HG03520 (cell line): Measurements from ENCODE around the gene WNK2.

Experiments used
- ATAC-seq: cut with Tn5 transposase; IDR thresholded peaks from one replicate; pipeline ENCODE4 v1.9.1; 2021; ENCODE audit warnings: mild to moderate bottlenecking, moderate library complexity; ENCODE audit not compliant: unreplicated experiment

WNK2 gene

DNA sequence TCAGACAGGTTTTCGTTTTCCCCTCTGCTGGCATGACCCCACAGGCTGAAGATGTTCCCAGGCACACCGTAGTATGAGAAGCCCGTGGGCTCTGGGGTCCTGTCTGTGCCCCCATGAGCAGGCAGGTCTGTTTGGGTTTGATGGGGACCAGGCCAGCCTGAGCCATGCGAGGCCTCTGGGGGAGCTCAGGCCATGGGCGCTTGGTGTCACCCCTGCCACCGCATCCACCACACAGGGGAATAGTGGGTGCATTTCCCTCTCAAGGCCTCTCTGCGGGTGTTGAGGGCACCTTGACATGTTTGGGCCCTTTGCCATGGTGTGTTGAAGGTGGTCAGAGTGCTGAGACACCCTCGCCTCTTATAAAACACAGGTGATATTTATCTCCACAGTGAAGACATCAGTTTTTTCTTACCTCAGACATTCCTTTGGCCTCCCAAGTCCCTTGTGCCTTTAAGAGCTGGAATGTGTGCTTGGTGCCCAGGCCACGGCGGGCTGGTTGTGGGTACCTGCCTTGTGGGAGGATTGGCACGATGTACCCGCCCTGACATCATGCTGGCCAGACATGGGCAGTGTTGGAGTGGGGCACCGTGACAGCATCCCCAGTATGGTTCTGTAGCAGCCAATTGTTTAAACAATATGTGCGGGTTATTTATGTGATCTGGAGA is 68.3 kb downstream of the WNK2 start:
- ATAC-seq = no peak

DNA sequence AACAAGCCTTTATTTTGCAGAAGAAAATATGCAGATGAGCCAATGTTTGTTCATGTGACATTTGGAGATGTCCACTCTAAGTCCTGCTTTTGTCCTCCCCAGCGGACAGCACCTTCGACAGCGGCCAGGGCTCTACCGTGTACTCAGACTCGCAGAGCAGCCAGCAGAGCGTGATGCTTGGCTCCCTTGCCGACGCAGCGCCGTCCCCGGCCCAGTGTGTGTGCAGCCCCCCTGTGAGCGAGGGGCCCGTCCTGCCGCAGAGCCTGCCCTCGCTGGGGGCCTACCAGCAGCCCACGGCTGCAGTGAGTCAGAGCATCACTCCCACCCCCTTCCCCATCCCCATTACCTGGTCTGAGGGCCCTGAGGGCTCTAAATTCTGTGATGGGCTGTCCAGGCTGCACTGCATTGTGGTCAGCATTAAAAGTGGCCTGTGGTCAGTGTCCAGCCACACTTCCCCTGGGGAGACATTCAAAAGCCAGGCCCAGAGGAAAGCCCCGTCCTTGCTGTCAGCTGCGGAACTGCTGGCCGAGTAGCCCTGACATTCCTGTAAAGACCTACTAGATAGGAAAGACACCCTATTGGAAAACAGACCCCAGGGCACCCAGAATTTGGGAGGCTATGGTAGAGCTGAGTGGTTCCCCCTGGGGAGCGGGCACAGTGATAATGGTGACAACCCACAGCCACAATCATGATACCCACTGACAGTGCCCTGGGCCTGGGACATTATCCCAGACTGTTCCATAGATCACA is 69.0 kb downstream of the WNK2 start:
- ATAC-seq = no peak

DNA sequence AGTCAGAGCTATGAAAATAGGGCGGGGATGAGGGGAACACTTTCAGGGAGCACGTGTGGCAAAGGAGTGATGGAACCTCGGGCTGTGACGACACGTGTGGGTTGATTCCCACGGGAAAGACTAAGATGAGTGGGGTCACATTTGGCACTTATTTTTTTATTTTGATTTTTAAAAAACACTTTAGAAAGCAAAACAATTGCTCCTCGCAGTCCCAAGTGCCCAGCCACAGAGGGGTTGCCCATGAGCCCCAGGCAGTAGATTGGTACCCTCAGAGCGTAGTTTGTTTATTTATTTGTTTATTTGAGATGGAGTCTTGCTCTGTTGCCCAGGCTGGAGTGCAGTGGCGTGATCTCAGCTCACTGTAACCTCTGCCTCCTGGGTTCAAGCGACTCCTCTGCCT is 69.7 kb downstream of the WNK2 start:
- no peak for ATAC-seq

DNA sequence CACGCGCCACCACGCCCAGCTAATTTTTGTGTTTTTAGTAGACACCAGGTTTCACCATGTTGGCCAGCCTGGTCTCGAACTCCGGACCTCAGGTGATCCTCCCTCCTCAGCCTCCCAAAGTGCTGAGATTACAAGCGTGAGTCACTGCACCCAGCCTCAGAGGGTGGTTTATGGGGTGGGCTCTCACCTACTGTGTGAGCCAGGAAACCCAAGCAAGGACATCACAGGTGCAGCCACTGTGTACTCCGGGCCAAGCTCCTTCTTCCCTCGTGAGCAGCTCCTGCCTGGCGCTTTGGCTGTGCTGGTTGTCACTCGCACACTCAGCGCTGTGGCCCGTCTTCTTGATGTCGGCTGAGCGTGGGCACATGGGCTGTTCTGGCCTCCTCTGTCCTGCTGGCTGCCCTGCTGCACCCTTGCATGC is 70.1 kb downstream of the WNK2 start:
- no peak for ATAC-seq

DNA sequence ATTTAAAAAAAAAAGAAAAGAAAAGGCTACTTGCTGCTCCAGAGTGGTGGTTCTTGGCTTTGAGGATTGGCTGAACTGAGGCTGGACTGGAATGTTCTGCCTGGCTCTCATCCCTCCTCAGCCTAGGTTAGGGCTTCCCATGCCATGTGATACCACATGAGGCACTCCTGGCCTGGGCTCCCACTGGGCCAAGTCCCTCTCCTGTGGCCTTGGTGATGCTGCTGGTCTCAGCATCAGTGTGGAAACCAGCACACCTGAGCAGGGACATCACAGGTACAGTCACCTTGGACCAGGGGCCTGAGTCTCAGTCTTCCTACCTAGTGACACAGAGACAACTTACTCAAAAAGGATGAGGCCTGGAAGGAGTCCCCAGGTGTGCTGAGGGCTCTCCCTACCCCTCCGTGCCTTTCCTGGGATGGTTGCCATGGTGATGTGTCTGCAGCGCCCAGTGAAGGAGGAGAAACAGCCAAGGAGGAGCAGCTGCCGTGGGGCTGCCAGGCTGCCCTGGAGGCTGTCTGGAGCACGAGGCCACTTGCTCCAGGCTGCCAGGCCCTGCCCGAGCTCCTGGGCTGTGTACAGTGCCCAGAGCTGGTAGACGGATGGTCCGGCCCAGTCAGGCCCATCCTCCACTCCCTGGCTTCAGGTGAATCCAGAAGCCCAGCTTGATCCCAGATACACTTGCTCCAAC is 71.0 kb downstream of the WNK2 start:
- no peak for ATAC-seq

DNA sequence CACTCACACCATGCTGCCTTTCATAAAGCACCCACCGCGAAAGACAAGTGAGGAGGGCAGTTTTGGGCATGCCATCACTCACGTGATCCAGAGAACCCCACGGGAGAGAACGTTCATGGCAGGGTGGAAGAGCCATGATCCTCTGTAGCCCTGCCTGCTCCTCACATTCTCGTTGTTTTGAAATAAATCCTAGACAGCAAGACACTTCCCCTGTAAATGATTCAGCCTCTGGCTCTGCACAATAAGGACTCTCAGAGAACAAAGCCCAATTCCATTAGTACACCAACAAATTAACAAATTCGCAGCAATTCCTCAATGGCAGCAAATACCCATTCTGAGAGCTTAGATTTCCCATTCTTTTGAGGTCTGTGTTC is 71.5 kb downstream of the WNK2 start:
- no peak for ATAC-seq

DNA sequence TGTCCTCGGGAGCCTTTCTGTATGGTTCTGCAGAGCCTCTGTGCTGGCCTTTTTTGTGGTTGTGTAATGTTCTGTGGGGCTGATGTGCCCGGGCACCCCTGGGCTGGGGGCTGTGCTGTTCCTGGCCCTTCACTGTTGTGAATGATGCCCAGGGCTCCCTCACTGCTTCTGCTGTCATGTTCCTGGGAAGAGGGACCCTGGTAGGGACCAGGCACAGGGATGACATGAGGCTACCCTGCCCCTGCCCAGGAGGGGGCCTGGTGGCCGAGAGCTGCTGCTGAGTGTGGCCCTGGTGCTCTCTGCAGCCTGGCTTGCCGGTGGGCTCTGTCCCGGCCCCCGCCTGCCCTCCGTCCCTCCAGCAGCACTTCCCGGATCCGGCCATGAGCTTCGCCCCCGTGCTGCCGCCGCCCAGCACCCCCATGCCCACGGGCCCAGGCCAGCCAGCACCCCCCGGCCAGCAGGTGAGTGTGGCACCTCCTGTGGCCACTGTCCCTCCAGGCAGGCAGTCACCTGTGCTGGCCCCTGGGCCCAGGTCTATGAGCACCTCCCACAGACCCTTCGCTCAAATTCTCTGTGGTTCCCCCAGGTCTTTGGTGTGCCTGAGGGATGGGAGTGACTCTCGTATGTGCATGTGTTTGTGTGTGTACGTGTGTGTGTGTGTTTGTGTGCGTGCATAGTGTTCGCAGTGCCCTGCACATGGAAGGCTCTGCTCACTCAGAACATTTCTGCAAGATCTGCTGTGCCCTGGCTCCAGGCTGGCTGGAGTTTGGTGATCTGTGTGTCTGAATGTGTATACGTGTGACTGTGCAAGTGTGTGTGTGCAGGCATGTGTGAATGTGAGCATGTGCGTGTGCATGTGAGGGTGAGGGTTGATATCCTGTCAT is 72.3 kb downstream of the WNK2 start:
- no peak for ATAC-seq

DNA sequence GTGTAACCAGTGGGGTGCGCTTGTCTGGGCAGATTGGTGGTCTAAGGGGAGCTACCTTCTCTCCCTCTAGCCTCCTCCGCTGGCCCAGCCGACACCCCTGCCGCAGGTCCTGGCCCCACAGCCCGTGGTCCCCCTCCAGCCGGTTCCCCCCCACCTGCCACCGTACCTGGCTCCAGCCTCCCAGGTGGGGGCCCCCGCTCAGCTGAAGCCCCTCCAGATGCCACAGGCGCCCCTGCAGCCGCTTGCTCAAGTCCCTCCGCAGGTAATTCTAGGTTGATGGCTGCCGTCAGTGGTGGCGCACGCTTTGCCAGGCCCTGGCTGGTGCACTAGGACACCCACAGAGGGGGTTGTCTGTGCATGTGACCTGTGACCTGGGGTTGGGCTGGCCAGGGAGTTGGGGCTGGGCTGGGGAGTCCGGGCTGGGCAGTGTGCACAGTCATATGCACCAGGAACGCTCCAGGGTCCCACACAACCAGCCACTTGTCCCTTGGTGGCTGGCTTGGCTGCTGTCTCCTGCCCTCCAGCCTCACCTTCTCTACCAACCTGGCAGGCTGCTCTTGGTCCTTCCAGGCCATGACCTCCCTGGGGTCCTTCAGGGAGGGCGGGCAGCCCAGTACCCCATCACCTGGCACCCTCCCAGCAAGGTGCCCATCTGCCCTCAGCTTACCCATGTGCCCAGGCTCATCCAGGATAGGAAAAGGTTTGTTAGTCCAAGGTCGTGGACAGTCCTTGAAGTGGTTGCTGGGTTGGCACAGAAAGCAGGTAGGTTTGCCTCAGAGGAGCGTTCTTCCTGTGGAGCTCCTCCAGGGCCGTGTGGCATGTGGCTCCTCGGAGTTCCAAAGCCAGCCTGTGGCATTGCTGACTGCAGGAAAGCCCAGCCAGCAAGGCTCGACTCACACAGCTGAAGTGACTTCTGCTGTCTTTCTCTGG is 73.2 kb downstream of the WNK2 start:
- no peak for ATAC-seq

DNA sequence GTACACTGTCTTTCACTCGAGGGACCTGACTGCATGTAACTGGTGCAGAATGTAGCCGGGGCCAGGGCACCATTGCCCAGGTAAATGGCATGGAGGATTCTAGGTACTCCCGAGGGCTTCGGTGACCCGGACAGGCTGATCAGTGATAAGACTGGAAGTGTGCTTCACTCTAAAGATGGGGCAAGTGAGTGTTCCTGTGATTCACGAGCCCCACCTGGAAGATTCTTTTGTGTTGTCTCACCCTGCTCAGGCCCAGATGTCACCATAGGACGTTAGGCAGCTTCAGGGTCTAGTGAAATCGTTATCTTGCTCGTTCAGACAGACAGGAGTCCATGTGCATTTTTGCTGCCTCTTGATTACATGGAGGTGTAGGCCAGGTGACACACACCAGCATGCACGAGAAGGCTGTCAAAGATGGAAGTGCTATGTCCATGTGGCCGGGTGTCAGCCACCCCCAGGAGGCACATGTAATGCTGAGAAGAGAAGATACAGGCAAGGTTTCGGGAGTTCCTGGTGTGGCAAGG is 73.9 kb downstream of the WNK2 start:
- ATAC-seq = no peak

DNA sequence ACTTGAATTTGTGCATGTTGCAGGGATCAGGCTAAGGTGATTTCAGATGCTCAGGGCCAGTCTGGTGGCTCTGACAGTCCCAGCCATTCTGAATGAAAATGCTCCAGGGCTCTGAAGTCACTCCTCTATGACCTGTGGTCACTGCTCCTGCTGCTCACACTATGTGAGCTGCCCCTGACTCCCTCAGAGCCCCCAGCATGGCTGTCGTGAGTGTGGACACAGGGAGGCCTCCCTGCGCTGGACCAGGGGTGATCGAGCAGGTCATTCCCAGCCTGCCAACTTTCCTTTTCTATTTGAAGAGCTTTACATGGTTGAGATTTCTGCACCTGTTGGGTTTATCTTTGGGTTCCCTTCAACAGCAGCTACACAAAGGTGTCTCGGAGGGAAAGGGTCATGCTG is 74.5 kb downstream of the WNK2 start:
- no peak for ATAC-seq

DNA sequence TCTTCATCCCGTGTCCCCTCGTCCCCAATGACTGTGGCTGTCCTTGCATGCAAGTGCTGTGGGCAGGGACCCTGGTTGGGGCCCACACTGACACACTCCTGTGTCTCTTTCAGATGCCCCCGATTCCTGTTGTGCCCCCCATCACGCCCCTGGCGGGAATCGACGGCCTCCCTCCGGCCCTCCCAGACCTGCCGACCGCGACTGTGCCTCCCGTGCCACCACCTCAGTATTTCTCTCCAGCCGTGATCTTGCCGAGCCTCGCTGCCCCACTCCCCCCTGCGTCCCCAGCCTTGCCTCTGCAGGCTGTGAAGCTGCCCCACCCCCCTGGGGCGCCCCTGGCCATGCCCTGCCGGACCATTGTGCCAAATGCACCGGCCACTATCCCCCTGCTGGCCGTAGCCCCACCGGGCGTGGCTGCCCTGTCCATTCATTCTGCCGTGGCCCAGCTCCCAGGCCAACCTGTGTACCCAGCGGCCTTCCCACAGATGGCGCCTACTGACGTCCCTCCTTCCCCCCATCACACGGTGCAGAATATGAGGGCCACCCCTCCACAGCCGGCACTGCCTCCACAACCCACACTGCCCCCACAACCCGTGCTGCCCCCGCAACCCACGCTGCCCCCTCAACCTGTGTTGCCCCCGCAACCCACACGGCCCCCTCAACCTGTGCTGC is 75.0 kb downstream of the WNK2 start:
- no peak for ATAC-seq

DNA sequence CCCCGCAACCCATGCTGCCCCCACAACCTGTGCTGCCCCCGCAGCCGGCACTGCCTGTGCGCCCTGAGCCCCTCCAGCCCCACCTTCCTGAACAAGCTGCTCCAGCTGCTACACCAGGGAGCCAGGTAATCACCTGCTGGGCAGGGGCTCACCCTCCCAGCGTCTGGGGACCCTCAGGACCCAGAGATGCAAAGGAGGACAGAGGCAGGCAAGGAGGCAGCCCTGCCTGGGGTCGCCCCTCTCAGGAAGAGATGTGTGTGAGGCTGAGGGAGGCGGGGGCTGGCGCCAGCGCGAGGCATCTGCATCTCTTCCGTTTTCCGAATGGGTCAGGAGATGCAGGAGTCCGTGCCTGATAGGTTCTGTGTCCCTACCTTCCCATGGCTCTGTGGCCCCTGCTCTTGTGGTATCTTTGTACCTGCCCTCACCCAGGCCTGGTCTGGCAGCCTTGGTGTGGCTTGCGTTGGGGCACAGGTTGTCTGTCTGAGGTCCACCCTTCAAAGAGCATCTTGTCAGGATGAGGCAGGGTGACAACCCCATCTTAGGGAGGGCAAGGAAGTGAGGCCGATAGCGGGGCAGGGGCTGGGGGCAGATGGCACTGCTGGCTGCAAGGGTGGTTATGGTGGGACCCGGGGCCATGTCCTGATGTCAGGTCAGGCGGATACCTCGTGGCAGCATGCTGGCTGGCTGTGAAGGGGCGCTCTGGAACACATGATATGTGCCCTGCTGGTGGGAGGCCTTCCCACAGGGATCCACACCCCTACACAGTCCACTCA is 75.7 kb downstream of the WNK2 start:
- no peak for ATAC-seq

DNA sequence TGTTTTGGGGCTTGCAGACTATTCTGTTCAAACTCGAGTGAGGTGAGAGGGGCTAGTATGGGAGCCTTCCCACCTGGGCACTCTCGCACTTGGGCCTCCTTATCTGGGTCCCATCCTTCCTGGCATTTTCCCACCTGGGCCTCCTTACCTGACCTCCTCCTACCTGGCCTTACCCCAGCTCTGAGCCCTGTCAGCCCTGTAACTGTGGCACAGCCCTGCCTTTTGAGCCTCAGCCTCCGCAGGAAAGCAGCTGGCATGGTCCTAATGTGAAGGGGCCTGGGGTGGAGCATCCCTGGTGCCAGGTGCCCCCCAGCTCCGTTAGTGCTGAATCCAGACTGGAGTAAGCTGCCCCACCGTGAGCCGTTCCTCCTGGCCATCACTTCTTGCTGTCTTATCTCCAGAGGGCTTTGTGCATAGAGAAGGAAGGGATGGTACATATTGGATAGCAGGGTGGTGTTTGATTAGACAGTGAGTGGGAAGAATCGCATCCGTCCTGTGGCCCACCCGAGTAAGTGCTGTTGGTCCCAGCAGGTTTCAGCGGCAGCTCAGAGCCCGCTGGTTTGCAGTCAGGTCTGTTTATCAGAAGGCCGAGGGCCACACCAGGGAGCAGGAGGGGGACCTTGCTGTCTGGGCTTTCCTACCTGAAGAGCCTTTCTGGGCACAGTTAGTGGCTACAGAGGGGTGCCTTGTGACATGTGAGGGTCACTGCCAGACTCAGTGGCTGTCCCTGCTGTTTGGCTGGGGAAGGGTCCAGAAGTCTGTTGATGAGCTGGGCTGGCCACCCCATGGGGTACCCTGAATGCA is 76.5 kb downstream of the WNK2 start:
- no peak for ATAC-seq

DNA sequence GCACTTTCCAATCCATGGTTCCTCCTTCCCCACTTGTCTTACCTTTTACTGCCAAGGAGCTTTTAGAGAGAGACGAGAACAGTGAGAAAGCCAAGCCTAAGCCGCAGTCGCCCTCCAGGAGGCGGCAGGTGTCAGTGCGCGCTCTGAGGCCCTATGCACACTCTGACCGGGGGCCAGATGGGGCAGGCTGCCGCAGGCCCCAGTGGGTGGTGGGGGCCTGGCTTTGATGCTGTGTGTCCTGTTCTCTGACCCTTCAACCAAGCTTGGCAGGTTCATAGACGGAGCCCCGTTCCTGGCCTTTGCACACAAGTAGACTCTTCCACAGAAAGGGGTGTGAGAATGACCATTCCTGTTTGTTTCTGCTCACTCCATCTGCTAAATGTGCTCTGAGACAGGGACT is 77.3 kb downstream of the WNK2 start:
- ATAC-seq = no peak

DNA sequence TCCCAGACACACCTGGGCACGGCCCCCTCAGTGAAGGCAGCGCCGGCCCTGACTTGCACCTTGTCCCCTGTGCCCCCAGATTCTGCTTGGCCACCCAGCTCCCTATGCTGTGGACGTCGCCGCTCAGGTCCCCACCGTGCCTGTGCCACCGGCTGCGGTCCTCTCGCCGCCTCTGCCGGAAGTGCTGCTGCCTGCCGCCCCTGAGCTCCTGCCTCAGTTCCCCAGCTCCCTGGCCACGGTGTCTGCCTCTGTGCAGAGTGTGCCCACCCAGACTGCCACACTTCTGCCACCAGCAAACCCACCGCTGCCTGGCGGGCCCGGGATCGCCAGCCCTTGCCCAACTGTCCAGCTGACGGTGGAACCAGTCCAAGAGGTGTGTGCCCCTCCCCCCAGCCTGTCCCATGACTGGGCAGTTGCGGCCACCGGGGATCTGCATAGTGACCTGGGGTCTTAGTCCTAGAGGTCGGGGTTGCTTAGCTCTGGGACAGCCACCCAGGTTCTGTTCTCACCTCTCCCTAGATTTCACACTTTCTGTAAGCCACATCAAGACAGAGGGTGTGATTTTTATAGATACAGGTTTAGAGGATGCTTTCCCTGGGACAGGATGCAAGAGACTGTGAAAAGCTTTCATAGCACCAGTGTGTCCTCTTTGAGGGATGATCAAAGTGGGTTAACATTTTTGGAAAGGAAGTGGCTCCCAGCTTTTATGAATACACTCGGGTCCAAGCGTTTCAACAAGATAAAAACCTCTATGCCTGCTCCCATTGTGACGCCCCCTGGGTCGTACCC is 78.0 kb downstream of the WNK2 start:
- ATAC-seq = no peak

DNA sequence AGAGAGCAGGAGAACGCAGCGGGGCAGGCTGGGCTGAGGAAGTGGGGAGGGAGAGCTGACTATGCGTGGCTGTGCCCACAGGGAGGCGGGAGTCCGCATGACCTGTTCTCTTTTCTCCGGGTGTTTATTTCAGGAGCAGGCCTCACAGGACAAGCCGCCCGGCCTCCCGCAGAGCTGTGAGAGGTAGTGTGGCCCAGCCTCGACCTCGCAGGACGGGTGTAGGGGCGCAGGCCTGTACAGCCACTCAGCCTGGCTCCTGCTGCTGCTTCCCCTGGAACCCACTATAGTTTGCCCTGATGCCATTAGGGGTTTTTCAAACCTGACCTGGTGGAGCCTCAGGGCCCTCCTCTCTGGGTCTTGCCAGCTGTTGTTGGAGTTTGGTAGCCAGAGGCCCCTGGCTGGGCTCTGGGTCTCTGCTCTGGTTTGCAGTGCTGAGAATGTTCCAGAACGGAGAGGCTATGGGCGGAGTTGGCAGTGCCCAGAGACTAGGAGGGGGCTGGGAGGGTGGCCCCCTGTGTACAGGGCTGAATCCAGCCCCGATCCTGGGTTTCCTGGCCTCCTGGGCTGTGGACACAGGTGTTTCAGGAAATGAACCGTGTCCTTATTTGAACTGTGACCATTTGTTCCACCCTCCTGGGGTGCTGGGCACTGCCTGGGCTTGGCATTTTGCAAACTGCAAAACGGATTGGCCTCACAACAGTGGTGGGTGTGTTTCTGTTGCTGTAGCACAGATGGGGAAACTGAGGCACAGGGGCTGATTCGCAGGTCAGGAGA is 78.8 kb downstream of the WNK2 start:
- no peak for ATAC-seq
